Neural crest cell (in vitro differentiated cells): ENCODE measurements around the gene LAMB2. TPM values are rescaled to one million over a fixed set of nuclear protein-coding genes. Genes with fewer than 3 reads are reported as not detected.

Experiments
- DNase-seq: peaks from one replicate; pipeline ENCODE4 v3.0.0; 2021; ENCODE audit warnings: low read depth, mixed read lengths, low spot score
- H3K27ac Mint-ChIP-seq: one replicate; pipeline ENCODE4 v1.8.0; 2021; ENCODE audit warnings: mild to moderate bottlenecking, mixed read lengths; ENCODE audit not compliant: unreplicated experiment
- H3K27me3 Mint-ChIP-seq: 2 replicates; pipeline ENCODE4 v1.8.0; 2021; ENCODE audit warnings: low read depth, mild to moderate bottlenecking, mixed read lengths
- H3K36me3 Mint-ChIP-seq: 2 replicates; pipeline ENCODE4 v1.8.0; 2021; ENCODE audit warnings: low read depth, mild to moderate bottlenecking, mixed read lengths
- H3K4me1 Mint-ChIP-seq: 2 replicates; pipeline ENCODE4 v1.8.0; 2021; ENCODE audit warnings: mixed read lengths
- H3K4me3 Mint-ChIP-seq: one replicate; pipeline ENCODE4 v1.8.0; 2021; ENCODE audit warnings: mild to moderate bottlenecking, mixed read lengths
- H3K9me3 Mint-ChIP-seq: 2 replicates; pipeline ENCODE4 v1.8.0; 2021; ENCODE audit warnings: mixed read lengths
- CTCF ChIP-seq: fragments of 200-600 bp; sonication (generic); conservative IDR thresholded peaks from 2 replicates; pipeline ENCODE4 v1.5.0; 2021; ENCODE audit warnings: antibody characterized with exemption, mild to moderate bottlenecking
- total RNA-seq: library from RNA; stranded (reverse); gene quantifications from 2 replicates; pipeline ENCODE4 v1.2.1, GENCODE V29; 2021

The LAMB2 gene
- total RNA-seq, 1 donor from 2014 or later: 120 TPM

GRCh38 chr3:49171119-49171774 lies 38.4 kb upstream of the LAMB2 start, which contains the start of gene KLHDC8B:
KLHDC8B (plus strand) TSS chr3:49171598; CDS start chr3:49172770, 1,172 bp downstream.
- peak within 1 kb of the TSS; percentile 86 for H3K4me3 Mint-ChIP-seq
- H3K4me1 Mint-ChIP-seq: peaks cover 56% of the 10 kb centered on the region
- TF ChIP-seq CTCF: peak; percentile 99
- peak; percentile 91 for DNase-seq
- no peaks in the 10 kb centered on the region for H3K36me3 Mint-ChIP-seq
- peak within 1 kb of the TSS; percentile 68 for H3K27ac Mint-ChIP-seq
- peaks cover 2% of the 10 kb centered on the region for H3K27me3 Mint-ChIP-seq
- no peaks in the 10 kb centered on the region for H3K9me3 Mint-ChIP-seq

- Mint-ChIP-seq H3K27ac (peak overlapping the region; percentile 36), H3K4me1 (peaks cover 57% of the 10 kb centered on the region), H3K9me3 (no peaks in the 10 kb centered on the region), H3K36me3 (no peaks in the 10 kb centered on the region), H3K4me3 (peak overlapping the region; percentile 86), H3K27me3 (peaks cover 2% of the 10 kb centered on the region)
- no peak for TF ChIP-seq CTCF
- DNase-seq: no peak
These were observed 37.9 kb upstream of the LAMB2 start for GRCh38 chr3:49170744-49171118.

- peaks cover 9% of the 10 kb centered on the region for H3K36me3 Mint-ChIP-seq
- peak overlapping the region; percentile 91 for H3K4me3 Mint-ChIP-seq
- DNase-seq: no peak
- no peak for TF ChIP-seq CTCF
- H3K9me3 Mint-ChIP-seq: no peaks in the 10 kb centered on the region
- H3K27me3 Mint-ChIP-seq: peaks cover 2% of the 10 kb centered on the region
- peaks cover 38% of the 10 kb centered on the region for H3K4me1 Mint-ChIP-seq
- H3K27ac Mint-ChIP-seq: peak overlapping the region; percentile 57
These were observed 34.1 kb upstream of the LAMB2 start for GRCh38 chr3:49166752-49167556.

GRCh38 chr3:49165771-49166751 lies 33.2 kb upstream of the LAMB2 start, which contains the start of gene CCDC71:
CCDC71 (minus strand) TSS chr3:49166331; CDS start chr3:49164208, 2,123 bp downstream.
- DNase-seq: peak; percentile 58
- H3K4me1 Mint-ChIP-seq: peaks cover 33% of the 10 kb centered on the region
- H3K36me3 Mint-ChIP-seq: peaks cover 9% of the 10 kb centered on the region
- peaks cover 2% of the 10 kb centered on the region for H3K27me3 Mint-ChIP-seq
- no peaks in the 10 kb centered on the region for H3K9me3 Mint-ChIP-seq
- peak within 1 kb of the TSS; percentile 91 for H3K27ac Mint-ChIP-seq
- no peak for TF ChIP-seq CTCF
- peak within 1 kb of the TSS; percentile 93 for H3K4me3 Mint-ChIP-seq
